WTC11 (cell line): ENCODE results near the gene C1QTNF4. TPM values are rescaled to one million over a fixed set of nuclear protein-coding genes. Genes with fewer than 3 reads are reported as not detected.

Experiments
- ATAC-seq: fragments of 200-7000 bp; cut with Tn5 transposase; 2 replicates; pipeline ENCODE4 v1.10.0; 2021; ENCODE audit warnings: mild to moderate bottlenecking, moderate library complexity
- CTCF ChIA-PET: fragments of 300-600 bp; sonication (Branson Sonifier 250); formaldehyde crosslinking; loops from one replicate; lab custom pipeline; 2021; ENCODE audit warnings: antibody characterized with exemption; lab: Charles Lee
- POLR2A ChIA-PET: fragments of 350-600 bp; sonication (Branson Sonifier 250); formaldehyde crosslinking; loops from one replicate; lab custom pipeline; 2021; ENCODE audit warnings: antibody characterized with exemption; lab: Charles Lee
- DNase-seq: peaks from one replicate; pipeline ENCODE4 v3.0.0; 2021; ENCODE audit warnings: low spot score
- H3K27ac Mint-ChIP-seq: 2 replicates; pipeline ENCODE4 v1.8.0; 2021; ENCODE audit warnings: mixed read lengths
- H3K27me3 Mint-ChIP-seq: 2 replicates; pipeline ENCODE4 v1.8.0; 2021; ENCODE audit warnings: low read depth, mild to moderate bottlenecking, moderate library complexity, mixed read lengths
- H3K36me3 Mint-ChIP-seq: 2 replicates; pipeline ENCODE4 v1.8.0; 2021; ENCODE audit warnings: mixed read lengths
- H3K4me1 Mint-ChIP-seq: 2 replicates; pipeline ENCODE4 v1.8.0; 2022; ENCODE audit warnings: mixed read lengths
- H3K4me3 Mint-ChIP-seq: 2 replicates; pipeline ENCODE4 v1.8.0; 2021; ENCODE audit warnings: mild to moderate bottlenecking, moderate library complexity, mixed read lengths
- H3K9me3 Mint-ChIP-seq: 2 replicates; pipeline ENCODE4 v1.8.0; 2021; ENCODE audit warnings: mixed read lengths
- ATF6 ChIP-seq: sonication (generic); formaldehyde crosslinking; IDR thresholded peaks from 2 replicates; pipeline ENCODE4 v1.8.1; 2023; ENCODE audit warnings: mild to moderate bottlenecking, missing genetic modification reagents
- FOXJ3 ChIP-seq: sonication (generic); formaldehyde crosslinking; IDR thresholded peaks from 2 replicates; pipeline ENCODE4 v1.9.0; 2021; ENCODE audit warnings: missing genetic modification reagents, mild to moderate bottlenecking, borderline replicate concordance
- FOXP4 ChIP-seq: sonication (generic); formaldehyde crosslinking; IDR thresholded peaks from 2 replicates; pipeline ENCODE4 v1.8.0; 2022; ENCODE audit warnings: mild to moderate bottlenecking, missing genetic modification reagents
- GABPB1 ChIP-seq: sonication (generic); formaldehyde crosslinking; IDR thresholded peaks from 2 replicates; pipeline ENCODE4 v1.8.1; 2023; ENCODE audit warnings: mild to moderate bottlenecking, missing genetic modification reagents
- MAX ChIP-seq: sonication (generic); formaldehyde crosslinking; IDR thresholded peaks from 2 replicates; pipeline ENCODE4 v1.8.0; 2022; ENCODE audit warnings: mild to moderate bottlenecking, missing genetic modification reagents
- STAT6 ChIP-seq: sonication (generic); formaldehyde crosslinking; conservative IDR thresholded peaks from 2 replicates; pipeline ENCODE4 v1.8.1; 2023; ENCODE audit warnings: mild to moderate bottlenecking, low read depth, missing genetic modification reagents, moderate library complexity
- ZBTB43 ChIP-seq: sonication (generic); formaldehyde crosslinking; IDR thresholded peaks from 2 replicates; pipeline ENCODE4 v1.8.1; 2023; ENCODE audit warnings: mild to moderate bottlenecking, missing genetic modification reagents
- ZNF423 ChIP-seq: fragments of 250-450 bp; sonication (Bioruptor Pico); IDR thresholded peaks from 2 replicates; pipeline ENCODE4 v2.1.2; 2022; ENCODE audit warnings: mild to moderate bottlenecking, moderate library complexity
- ZNF425 ChIP-seq: fragments of 250-450 bp; sonication (Bioruptor Pico); conservative IDR thresholded peaks from 2 replicates; pipeline ENCODE4 v1.9.0; 2021; ENCODE audit warnings: mild to moderate bottlenecking
- ZNF532 ChIP-seq: fragments of 250-450 bp; sonication (Bioruptor Pico); IDR thresholded peaks from 2 replicates; pipeline ENCODE4 v1.9.0; 2021; ENCODE audit warnings: mild to moderate bottlenecking, borderline replicate concordance
- ZSCAN18 ChIP-seq: fragments of 250-450 bp; sonication (Bioruptor Pico); IDR thresholded peaks from 2 replicates; pipeline ENCODE4 v2.1.2; 2022; ENCODE audit warnings: mild to moderate bottlenecking, moderate library complexity
- total RNA-seq: library from RNA; stranded (reverse); gene quantifications from 3 replicates; pipeline ENCODE4 v1.2.3, GENCODE V29; 2021

The C1QTNF4 gene
- total RNA-seq, 1 experiment from 2014 or later: 9.5 TPM

GRCh38 chr11:47611348-47611794, 17.2 kb upstream of the C1QTNF4 start (continued):
- TF ChIP-seq ZSCAN18 (no peak), ATF6 (CRISPR knock-in tag) (no peak), FOXJ3 (CRISPR knock-in tag) (no peak), GABPB1 (CRISPR knock-in tag) (no peak)

- POLR2A ChIA-PET: interaction anchor here (0.7 kb wide), 2 partner anchors 29 to 32 kb away, joined by 6 to 10 read pairs; no protein-coding TSS in a partner anchor
- Mint-ChIP-seq H3K4me3 (no peak overlapping the region), H3K9me3 (no peaks in the 10 kb centered on the region), H3K36me3 (no peaks in the 10 kb centered on the region)
- no peak for TF ChIP-seq STAT6
- TF ChIP-seq ZNF532: no peak
- TF ChIP-seq MAX (CRISPR knock-in tag): no peak
- no peak for TF ChIP-seq ZNF425 (CRISPR knock-in tag)
- TF ChIP-seq, all 79 proteins: peak for 0
- no peak for DNase-seq
- no peaks in the 10 kb centered on the region for H3K4me1 Mint-ChIP-seq
- no peaks in the 10 kb centered on the region; the same call in 1 of the 2 replicates for H3K27me3 Mint-ChIP-seq
- no peak overlapping the region for H3K27ac Mint-ChIP-seq
- no peak for ATAC-seq
- CTCF ChIA-PET: interaction anchor here (0.6 kb wide), 1 partner anchor 365 kb away, joined by 3 read pairs; no protein-coding TSS in a partner anchor
Observed at GRCh38 chr11:47609675-47610074, 15.5 kb upstream of the C1QTNF4 start.

GRCh38 chr11:47607380-47607779, 13.2 kb upstream of the C1QTNF4 start:
- no peak for DNase-seq
- H3K9me3 Mint-ChIP-seq: no peaks in the 10 kb centered on the region
- H3K4me3 Mint-ChIP-seq: no peak overlapping the region
- CTCF ChIA-PET: interaction anchor here (1.0 to 1.4 kb wide), 2 partner anchors 10 to 54 kb away, joined by 4 to 5 read pairs; partner anchors contain the start of gene CELF1
- H3K27me3 Mint-ChIP-seq: no peaks in the 10 kb centered on the region; the same call in 1 of the 2 replicates
- H3K4me1 Mint-ChIP-seq: no peaks in the 10 kb centered on the region
- POLR2A ChIA-PET: interaction anchor here (0.5 kb wide), 1 partner anchor 66 kb away, joined by 5 read pairs; no protein-coding TSS in a partner anchor
- H3K36me3 Mint-ChIP-seq: no peaks in the 10 kb centered on the region
- no peak overlapping the region for H3K27ac Mint-ChIP-seq
- no peak for ATAC-seq
- TF ChIP-seq ZNF423 (no peak), ZBTB43 (CRISPR knock-in tag) (no peak), FOXP4 (CRISPR knock-in tag) (no peak), FOXJ3 (CRISPR knock-in tag) (no peak), STAT6 (no peak)
